Esophagus muscularis mucosa (tissue), 4 donors: ENCODE results near the gene PLCH2. TPM values are rescaled to one million over a fixed set of nuclear protein-coding genes. Genes with fewer than 3 reads are reported as not detected.

ENCODE experiments used
- DNase-seq: peaks from one replicate; pipeline ENCODE4 v3.0.0-alpha.2; 2017; ENCODE audit errors: extremely low spot score
- H3K27ac ChIP-seq, 4 donors: fragments of 200-600 bp; sonication (generic); replicated peaks in 1 of 4; 1 replicate in 3 of 4; 2 replicates in 1 of 4; pipeline ENCODE4 v1.5.1; 2016 to 2019; ENCODE audit warnings: mild to moderate bottlenecking in 1 of 4
- H3K27me3 ChIP-seq, 4 donors: fragments of 200-600 bp; sonication (generic); one replicate each; pipeline versions ENCODE4 v1.5.1 to v1.6.0; 2016 to 2019
- H3K36me3 ChIP-seq, 4 donors: fragments of 200-600 bp; sonication (generic); one replicate each; pipeline ENCODE4 v1.5.1; 2016 to 2019
- H3K4me1 ChIP-seq, 4 donors: fragments of 200-600 bp; sonication (generic); one replicate each; pipeline ENCODE4 v1.5.1; 2016 to 2019
- H3K4me3 ChIP-seq, 4 donors: fragments of 200-600 bp; sonication (generic); 1 replicate in 2 of 4; 2 replicates in 2 of 4; pipeline ENCODE4 v1.5.1; 2016 to 2019; ENCODE audit warnings: mild to moderate bottlenecking in 4 of 4, moderate library complexity in 1 of 4
- H3K9me3 ChIP-seq, 4 donors: fragments of 200-600 bp; sonication (generic); 1 replicate in 3 of 4; 2 replicates in 1 of 4; pipeline ENCODE4 v1.5.1; 2016 to 2019
- EP300 ChIP-seq: sonication (generic); formaldehyde crosslinking; IDR thresholded peaks from one replicate; pipeline ENCODE4 v1.6.1; 2017; ENCODE audit warnings: antibody characterized with exemption
- POLR2A ChIP-seq: fragments of 450-650 bp; IDR thresholded peaks from one replicate; pipeline ENCODE4 v1.6.1; 2017; ENCODE audit warnings: antibody characterized with exemption, moderate library complexity, mild to moderate bottlenecking, low read depth
- POLR2AphosphoS5 ChIP-seq, 2 donors: sonication (generic); formaldehyde crosslinking; IDR thresholded peaks; one replicate each; pipeline ENCODE4 v1.6.1; 2017; ENCODE audit warnings: antibody characterized with exemption in 2 of 2
- WGBS: methylation state at CpG from one replicate; pipeline ENCODE4 v1.1.5; 2018; 5-methylcytosine and 5-hydroxymethylcytosine counted together
- intact Hi-C: fragments of 100-400 bp; cut with DNase I; formaldehyde crosslinking; loops from one replicate; pipeline ENCODE4 v1.15.1; 2023
- total RNA-seq, 4 donors: library from RNA; depleted of rRNA; stranded (reverse); fragments of >200 nt; gene quantifications; one replicate each; pipeline versions ENCODE4 v1.1.0 to v1.2.1, GENCODE V29; 2016
- TF ChIP-seq, protein P1 (sequence below), 3 experiments: fragments of 200-600 bp in 2 of 3; fragments of 450-650 bp in 1 of 3; sonication (generic) in 2 of 3; IDR thresholded peaks; one replicate each; pipeline ENCODE4 v1.5.1; 2017 to 2019; ENCODE audit warnings: antibody characterized with exemption in 3 of 3, mild to moderate bottlenecking in 2 of 3, moderate library complexity in 1 of 3

The PLCH2 gene
- total RNA-seq, 4 donors from 2014 or later: 0.06 to 0.42 (median 0.26) TPM

DNA sequence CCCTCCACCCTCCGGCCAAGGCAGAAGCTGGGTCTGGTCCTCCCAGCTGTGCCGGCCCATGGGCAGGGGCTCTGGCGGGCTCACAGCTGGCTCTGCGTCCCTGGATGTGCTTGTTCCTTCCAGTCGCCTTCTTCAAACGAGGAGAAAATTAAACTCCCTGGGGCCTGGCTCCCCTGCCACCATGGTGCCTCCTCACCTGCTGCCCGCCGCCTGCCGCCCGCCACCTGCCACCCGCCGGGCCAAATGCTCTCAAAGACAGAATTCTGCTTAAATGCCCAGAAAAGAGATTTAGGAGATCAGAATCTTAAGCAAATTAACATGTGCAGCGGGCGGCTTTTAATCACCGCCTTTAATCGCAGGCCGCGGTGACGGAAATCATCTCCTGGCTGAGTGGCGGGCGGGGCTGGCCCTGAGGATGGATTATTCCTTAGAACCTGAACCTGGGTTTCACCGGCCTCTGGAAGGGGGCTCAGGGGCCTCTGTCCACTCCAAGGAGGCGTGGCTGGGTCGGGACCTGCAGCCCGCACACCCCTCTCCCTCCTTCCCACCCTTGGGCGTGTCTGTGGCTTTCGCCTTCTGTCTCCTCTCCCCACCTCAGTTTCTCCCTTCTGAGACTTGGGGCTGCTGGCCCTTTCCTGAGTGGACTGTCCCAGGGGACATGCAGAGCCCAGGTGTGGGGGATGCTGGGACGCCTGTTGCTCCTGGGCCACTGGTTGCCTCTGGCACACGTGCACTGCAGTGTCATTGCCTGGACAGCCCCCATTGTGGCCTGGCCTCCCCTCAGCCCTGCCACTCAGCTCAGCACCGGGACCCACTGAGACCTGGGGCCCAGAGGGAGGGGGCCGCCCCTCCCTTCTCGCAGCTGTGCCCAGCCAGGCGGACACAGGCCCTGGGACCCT is 10.5 kb upstream of the PLCH2 start:
- peaks cover 0 to 100% (median 26%) of the 10 kb centered on the region in 4 donors for H3K27me3 ChIP-seq
- H3K9me3 ChIP-seq: no peaks in the 10 kb centered on the region
- H3K4me1 ChIP-seq: peaks cover 0 to 12% (median 4%) of the 10 kb centered on the region in 4 donors
- no peak overlapping the region for H3K4me3 ChIP-seq
- H3K27ac ChIP-seq: no peak overlapping the region
- 84% methylated on average over 22 of the region's 33 CpGs for WGBS
- intact Hi-C loops: no loop called here
- no peak for DNase-seq
- H3K36me3 ChIP-seq: no peaks in the 10 kb centered on the region
- TF ChIP-seq, protein P1, sequence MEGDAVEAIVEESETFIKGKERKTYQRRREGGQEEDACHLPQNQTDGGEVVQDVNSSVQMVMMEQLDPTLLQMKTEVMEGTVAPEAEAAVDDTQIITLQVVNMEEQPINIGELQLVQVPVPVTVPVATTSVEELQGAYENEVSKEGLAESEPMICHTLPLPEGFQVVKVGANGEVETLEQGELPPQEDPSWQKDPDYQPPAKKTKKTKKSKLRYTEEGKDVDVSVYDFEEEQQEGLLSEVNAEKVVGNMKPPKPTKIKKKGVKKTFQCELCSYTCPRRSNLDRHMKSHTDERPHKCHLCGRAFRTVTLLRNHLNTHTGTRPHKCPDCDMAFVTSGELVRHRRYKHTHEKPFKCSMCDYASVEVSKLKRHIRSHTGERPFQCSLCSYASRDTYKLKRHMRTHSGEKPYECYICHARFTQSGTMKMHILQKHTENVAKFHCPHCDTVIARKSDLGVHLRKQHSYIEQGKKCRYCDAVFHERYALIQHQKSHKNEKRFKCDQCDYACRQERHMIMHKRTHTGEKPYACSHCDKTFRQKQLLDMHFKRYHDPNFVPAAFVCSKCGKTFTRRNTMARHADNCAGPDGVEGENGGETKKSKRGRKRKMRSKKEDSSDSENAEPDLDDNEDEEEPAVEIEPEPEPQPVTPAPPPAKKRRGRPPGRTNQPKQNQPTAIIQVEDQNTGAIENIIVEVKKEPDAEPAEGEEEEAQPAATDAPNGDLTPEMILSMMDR (IDR thresholded peaks at IDR 0.05): no peak
- TF ChIP-seq POLR2AphosphoS5 (IDR thresholded peaks at IDR 0.05): no peak
- TF ChIP-seq POLR2A: no peak
- no peak for TF ChIP-seq EP300

DNA sequence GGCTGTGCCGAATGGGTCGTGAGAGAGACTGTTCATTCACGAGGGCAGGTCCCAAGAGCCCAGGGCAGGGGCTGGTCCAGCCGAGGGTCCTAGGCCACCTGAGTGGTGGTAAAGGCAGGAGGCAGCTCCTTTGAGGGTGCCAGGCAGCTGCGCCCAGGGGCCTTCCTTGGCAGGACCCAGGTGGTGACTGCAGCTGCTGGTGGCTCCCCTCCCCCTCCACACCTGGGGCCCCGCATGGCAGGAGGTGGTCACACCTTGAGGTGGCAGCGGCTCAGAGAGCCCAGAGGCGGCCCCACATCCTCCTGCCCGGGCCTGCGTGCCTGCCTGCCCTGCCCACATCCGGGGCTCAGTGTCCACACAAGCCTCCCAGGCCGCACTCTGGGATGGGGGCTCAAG is 9.8 kb upstream of the PLCH2 start:
- Histone ChIP-seq H3K27me3 (peaks cover 0 to 100% (median 26%) of the 10 kb centered on the region in 4 donors), H3K4me3 (no peak overlapping the region), H3K36me3 (no peaks in the 10 kb centered on the region), H3K4me1 (peaks cover 0 to 12% (median 4%) of the 10 kb centered on the region in 4 donors), H3K9me3 (no peaks in the 10 kb centered on the region), H3K27ac (no peak overlapping the region)
- intact Hi-C loops: no loop called here
- TF ChIP-seq, protein P1 (IDR thresholded peaks at IDR 0.05): no peak
- no peak for TF ChIP-seq POLR2AphosphoS5 (IDR thresholded peaks at IDR 0.05)
- no peak for DNase-seq
- 43% methylated on average over 6 of the region's 12 CpGs for WGBS

DNA sequence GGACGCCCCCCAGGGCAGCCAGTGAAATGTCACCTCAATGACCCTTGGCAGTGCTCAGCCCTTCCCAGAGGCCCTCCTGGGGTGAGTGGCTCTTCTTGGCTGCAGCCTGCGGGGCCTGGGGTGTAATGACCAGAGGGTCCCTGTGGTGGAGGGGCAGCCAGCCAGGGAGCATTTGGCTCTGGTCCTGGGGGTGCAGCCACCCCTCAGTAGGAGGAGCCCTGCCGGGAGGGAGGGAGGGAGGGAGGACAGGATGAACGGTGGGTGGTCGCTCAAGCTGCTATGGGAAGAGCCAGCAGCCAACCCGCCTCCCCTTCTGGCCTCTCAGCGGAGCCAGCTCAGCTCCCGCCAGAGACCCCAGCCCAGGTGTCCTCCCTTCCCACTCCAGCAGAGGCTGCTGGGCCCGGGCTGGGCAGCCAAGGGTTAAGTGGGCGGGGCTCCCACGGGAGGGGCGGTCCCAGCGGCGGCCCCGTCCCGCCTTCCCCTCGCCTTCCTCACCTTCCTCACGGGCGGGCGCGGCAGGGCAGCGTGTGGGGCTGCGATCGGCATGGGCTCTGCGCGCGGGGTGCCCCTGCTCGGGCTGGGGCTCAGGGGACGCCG is 9.0 kb upstream of the PLCH2 start:
- no peaks in the 10 kb centered on the region for H3K36me3 ChIP-seq
- no peak overlapping the region for H3K27ac ChIP-seq
- peaks cover 0 to 100% (median 26%) of the 10 kb centered on the region in 4 donors for H3K27me3 ChIP-seq
- no peak for DNase-seq
- H3K9me3 ChIP-seq: no peaks in the 10 kb centered on the region
- H3K4me3 ChIP-seq: no peak overlapping the region
- H3K4me1 ChIP-seq: peaks cover 0 to 12% (median 4%) of the 10 kb centered on the region in 4 donors
- WGBS: 3% methylated on average over 17 of the region's 30 CpGs
- intact Hi-C loops: no loop called here
- TF ChIP-seq, protein P1 (IDR thresholded peaks at IDR 0.05): no peak
- TF ChIP-seq POLR2AphosphoS5 (IDR thresholded peaks at IDR 0.05): no peak
- TF ChIP-seq POLR2A: no peak
- TF ChIP-seq EP300: no peak

DNA sequence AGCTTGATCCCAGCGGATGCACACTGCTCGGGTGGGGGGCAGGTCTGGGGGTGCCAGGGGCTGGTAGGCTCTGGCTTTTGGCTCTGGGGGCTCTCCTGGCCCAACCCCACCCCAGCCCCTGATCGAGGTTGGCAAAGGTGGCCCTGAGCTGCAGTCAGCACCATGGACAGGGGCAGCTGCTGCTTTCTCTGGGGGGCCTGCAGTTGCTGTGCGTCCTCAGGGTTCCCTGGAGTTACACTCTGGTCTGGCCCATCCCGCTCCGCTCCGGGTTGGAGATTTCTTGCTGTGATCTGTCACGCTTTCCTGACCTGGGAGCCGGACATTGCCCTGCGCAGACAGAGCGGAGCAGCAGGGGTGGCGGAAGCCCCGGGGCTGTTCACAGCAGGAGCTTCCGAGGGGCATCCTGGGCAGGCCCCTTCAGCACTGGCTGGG is 8.0 kb upstream of the PLCH2 start:
- Histone ChIP-seq H3K4me1 (peaks cover 0 to 12% (median 4%) of the 10 kb centered on the region in 4 donors), H3K27me3 (peaks cover 0 to 100% (median 24%) of the 10 kb centered on the region in 4 donors), H3K9me3 (no peaks in the 10 kb centered on the region), H3K27ac (no peak overlapping the region), H3K4me3 (no peak overlapping the region), H3K36me3 (no peaks in the 10 kb centered on the region)
- intact Hi-C loops: no loop called here
- TF ChIP-seq, protein P1 (IDR thresholded peaks at IDR 0.05): no peak
- TF ChIP-seq EP300 (no peak), POLR2A (no peak), POLR2AphosphoS5 (IDR thresholded peaks at IDR 0.05) (no peak)
- DNase-seq: no peak
- 13% methylated on average over 8 of the region's 14 CpGs for WGBS
